GM12865 (cell line): ENCODE measurements around the gene PCIF1.
A peak's percentile ranks its signal among the peaks of the same experiment; 100 is the strongest.

Experiments
- DNase-seq: peaks from one replicate; pipeline ENCODE4 v3.0.0; 2010; ENCODE audit warnings: low read depth
- H3K4me3 ChIP-seq: 2 replicates; pipeline ENCODE4 v1.5.1; 2011; ENCODE audit warnings: mild to moderate bottlenecking, low read depth, low read length, control low read depth
- CTCF ChIP-seq: IDR thresholded peaks from 2 replicates; pipeline ENCODE4 v1.5.1; 2011; ENCODE audit warnings: low read length, control low read depth, low read depth, inconsistent platforms; ENCODE audit not compliant: insufficient read depth; ENCODE audit errors: missing control alignments

PCIF1 gene

GRCh38 chr20:45968081-45968671 is 33.7 kb downstream of the PCIF1 start:
- DNase-seq = no peak
- TF ChIP-seq CTCF = no peak

GRCh38 chr20:45968801-45969711 is 34.6 kb downstream of the PCIF1 start:
- H3K4me3 ChIP-seq = no peak overlapping the region
- no peak for TF ChIP-seq CTCF
- DNase-seq = no peak

More at GRCh38 chr20:45968081-45968671, 33.7 kb downstream of the PCIF1 start:
- no peak overlapping the region for H3K4me3 ChIP-seq

- peak overlapping the region; percentile 88 for H3K4me3 ChIP-seq
- TF ChIP-seq CTCF = peak; percentile 60
- no peak for DNase-seq
Measured at GRCh38 chr20:45969712-45970634, 35.5 kb downstream of the PCIF1 start.

GRCh38 chr20:45970646-45971424 is 36.4 kb downstream of the PCIF1 start:
- no peak for TF ChIP-seq CTCF
- H3K4me3 ChIP-seq = peak overlapping the region; percentile 88
- peak; percentile 52 for DNase-seq

GRCh38 chr20:45971425-45971674 is 36.9 kb downstream of the PCIF1 start:
- no peak for TF ChIP-seq CTCF
- H3K4me3 ChIP-seq = peak overlapping the region; percentile 88
- DNase-seq = no peak
